Adipocyte (in vitro differentiated cells): ENCODE data around the gene KCTD7.
"Not testable (repeated sequence)": the region's sequence is repeated elsewhere in the genome, so short reads cannot be mapped to it uniquely, and the experiment has no call there.

ENCODE experiments used
- DNase-seq: peaks from one replicate; pipeline ENCODE4 v3.0.0-alpha.2; 2015; ENCODE audit warnings: low read depth
- H3K27me3 ChIP-seq: replicated peaks from 2 replicates; pipeline ENCODE4 v1.7.0; 2013; ENCODE audit warnings: mild to moderate bottlenecking, low read length, moderate library complexity; ENCODE audit not compliant: control insufficient read depth, insufficient read depth
- H3K36me3 ChIP-seq: 2 replicates; pipeline ENCODE4 v1.7.0; 2013; ENCODE audit warnings: low read length, mild to moderate bottlenecking, moderate library complexity; ENCODE audit not compliant: control insufficient read depth, insufficient read depth, severe bottlenecking
- H3K4me1 ChIP-seq: 2 replicates; pipeline ENCODE4 v1.7.0; 2013; ENCODE audit warnings: mild to moderate bottlenecking, low read length, moderate library complexity; ENCODE audit not compliant: control insufficient read depth, insufficient read depth
- H3K4me3 ChIP-seq: 2 replicates; pipeline ENCODE4 v1.7.0; 2013; ENCODE audit warnings: mild to moderate bottlenecking, low read length, moderate library complexity
- H3K9ac ChIP-seq: 2 replicates; pipeline ENCODE4 v1.7.0; 2013; ENCODE audit warnings: mild to moderate bottlenecking, low read length, moderate library complexity
- H3K9me3 ChIP-seq: 2 replicates; pipeline ENCODE4 v1.7.0; 2013; ENCODE audit warnings: mild to moderate bottlenecking, low read length, moderate library complexity; ENCODE audit not compliant: control insufficient read depth

Gene KCTD7

DNA sequence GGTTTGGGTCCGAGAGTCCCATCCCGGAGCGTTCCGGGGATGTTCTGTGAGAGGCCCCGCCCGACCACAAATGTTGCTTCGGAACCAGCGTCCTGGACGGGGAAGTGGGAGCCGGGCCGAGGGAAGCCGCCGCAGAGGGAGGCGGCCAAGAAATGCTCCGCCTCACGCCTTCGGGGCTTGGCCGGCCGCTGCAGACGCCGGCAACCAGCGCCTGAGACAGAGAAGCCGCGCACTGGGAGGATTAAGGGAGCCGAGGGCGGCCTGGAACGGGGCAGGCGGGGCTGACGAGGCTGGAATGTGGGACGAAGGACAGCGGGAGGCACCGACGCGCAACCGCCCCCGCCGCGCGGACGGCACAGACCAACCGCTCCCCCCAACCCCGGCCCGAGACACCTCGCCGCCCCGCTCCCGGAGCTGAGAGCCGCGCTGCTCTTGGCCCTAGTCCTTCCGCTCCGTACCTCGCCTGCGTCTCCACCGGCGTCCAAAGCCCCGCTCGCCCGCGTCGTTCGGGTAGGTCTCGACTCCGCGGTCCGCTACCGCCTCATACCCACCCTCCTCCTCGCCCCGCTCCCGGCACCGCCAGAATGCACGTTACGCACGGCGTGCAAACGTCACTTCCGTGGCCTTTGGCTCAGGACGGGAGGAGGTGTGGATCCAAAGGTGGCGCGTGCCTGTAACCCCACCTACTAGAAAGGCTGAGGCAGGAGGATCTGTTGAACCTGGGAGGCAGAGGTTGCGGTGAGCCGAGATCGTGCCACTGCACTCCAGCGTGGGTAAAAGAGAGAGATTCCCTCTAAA lies 36.7 kb upstream of the KCTD7 start:
- peak overlapping the region; percentile 85 for H3K4me3 ChIP-seq
- peaks cover 3% of the 10 kb centered on the region for H3K36me3 ChIP-seq
- no peaks in the 10 kb centered on the region for H3K9me3 ChIP-seq
- DNase-seq = peak; percentile 96
- H3K9ac ChIP-seq = peak overlapping the region; percentile 95
- peaks cover 34% of the 10 kb centered on the region for H3K4me1 ChIP-seq
- no peaks in the 10 kb centered on the region for H3K27me3 ChIP-seq

DNA sequence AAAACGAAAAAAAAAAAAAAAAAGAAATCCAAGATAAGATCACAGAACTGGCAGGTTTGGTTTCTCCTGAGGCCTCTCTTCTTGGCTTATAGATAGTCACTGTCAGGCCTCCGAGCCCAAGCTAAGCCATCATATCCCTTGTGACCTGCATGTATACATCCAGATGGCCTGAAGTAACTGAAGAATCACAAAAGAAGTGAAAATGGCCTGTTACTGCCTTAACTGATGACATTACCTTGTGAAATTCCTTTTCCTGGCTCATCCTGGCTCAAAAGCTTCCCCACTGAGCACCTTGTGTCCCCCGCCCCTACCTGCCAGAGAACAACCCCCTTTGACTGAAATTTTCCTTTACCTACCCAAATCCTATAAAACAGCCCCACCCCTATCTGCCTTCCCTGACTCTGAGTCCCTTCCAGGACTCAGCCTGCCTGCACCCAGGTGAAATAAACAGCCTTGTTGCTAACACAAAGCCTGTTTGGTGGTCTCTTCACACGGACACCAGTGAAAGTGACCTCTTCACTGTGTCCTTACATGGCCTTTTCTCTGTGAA lies 36.0 kb upstream of the KCTD7 start:
- Histone ChIP-seq H3K4me1 (peaks cover 29% of the 10 kb centered on the region), H3K9ac (peak overlapping the region; percentile 95), H3K4me3 (peak overlapping the region; percentile 85)
- not testable (repeated sequence) for H3K9me3 ChIP-seq, DNase-seq, H3K27me3 ChIP-seq, H3K36me3 ChIP-seq

DNA sequence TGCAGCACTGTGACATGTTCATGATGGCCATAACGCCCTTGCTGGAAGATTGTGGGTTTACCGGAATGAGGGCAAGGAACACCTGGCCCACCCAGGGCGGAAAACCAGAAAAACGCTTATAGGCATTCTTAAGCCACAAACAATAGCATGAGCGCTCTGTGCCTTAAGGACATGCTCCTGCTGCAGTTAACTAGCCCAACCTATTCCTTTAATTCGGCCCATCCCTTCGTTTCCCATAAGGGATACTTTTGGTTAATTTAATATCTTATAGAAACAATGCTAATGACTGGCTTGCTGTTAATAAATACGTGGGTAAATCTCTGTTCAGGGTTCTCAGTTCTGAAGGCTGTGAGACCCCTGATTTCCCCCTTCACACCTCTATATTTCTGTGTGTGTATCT lies 34.6 kb upstream of the KCTD7 start:
- peaks cover 19% of the 10 kb centered on the region for H3K4me1 ChIP-seq
- not testable (repeated sequence) for H3K27me3 ChIP-seq, H3K9ac ChIP-seq, H3K9me3 ChIP-seq, DNase-seq, H3K4me3 ChIP-seq, H3K36me3 ChIP-seq

DNA sequence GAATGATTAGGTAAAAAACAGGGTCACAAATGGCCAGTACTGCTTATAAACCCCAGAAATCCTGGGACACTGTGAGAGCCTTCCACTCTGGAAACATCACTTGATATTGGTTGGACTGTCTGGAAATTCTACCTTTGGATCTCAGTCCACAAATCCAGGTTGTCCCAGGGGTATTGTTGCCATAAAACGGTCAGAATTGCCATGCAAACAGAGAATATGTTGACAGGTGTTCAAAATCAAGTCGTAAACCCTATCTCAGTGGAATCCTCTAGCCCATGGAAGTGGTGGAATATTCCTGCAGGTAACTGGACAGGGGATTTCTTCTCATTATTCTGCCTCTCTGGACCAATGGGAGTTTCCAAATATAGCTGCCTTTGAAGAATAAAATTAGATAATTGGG lies 31.2 kb upstream of the KCTD7 start:
- Histone ChIP-seq H3K9ac (no peak overlapping the region), H3K9me3 (no peaks in the 10 kb centered on the region), H3K4me1 (peaks cover 5% of the 10 kb centered on the region), H3K4me3 (no peak overlapping the region), H3K27me3 (no peaks in the 10 kb centered on the region), H3K36me3 (no peaks in the 10 kb centered on the region)
- DNase-seq = no peak

DNA sequence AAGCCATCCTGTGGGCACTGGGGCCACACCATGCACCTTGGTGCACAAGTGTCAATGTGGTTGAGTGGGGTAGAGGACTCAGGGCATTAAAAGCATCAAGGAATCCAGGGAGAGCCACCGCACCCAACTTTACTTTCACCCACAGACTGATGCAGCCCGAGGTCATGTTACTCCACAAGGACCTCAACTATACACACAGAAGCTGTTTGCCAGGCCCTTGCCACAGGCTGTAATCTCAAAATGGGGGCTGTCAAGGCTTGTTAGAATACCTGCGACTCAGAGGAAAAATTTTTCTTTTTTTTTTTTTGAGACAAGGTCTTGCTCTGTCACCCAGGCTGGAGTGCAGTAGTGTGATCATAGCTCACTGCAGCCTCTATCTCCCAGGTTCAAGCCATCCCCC lies 26.5 kb upstream of the KCTD7 start:
- no peak for DNase-seq
- H3K9ac ChIP-seq = no peak overlapping the region
- no peaks in the 10 kb centered on the region for H3K36me3 ChIP-seq

DNA sequence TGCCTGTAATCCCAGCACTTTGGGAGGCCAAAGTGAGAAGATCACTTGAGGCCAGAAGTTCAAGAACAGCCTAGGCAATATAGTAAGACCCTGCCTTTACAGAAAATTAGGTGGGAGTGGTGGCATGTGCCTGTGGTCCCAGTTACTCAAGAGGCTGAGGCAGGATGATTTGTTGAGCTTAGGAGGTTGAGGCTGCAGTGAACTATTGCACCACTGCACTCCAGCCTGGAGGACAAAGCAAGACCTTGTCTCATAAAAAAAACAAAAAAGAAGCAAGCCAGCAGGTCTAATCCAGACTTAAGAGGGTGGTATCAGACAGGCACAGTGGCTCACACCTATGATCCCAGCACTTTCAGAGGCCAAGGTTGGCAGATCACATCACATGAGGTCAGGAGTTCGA lies 24.5 kb upstream of the KCTD7 start:
- no peak for DNase-seq
- Histone ChIP-seq H3K4me3 (no peak overlapping the region), H3K9ac (no peak overlapping the region)

More for the DNA sequence above, 26.5 kb upstream of the KCTD7 start:
- H3K27me3 ChIP-seq = no peaks in the 10 kb centered on the region
- H3K4me1 ChIP-seq = peaks cover 3% of the 10 kb centered on the region
- H3K9me3 ChIP-seq = no peaks in the 10 kb centered on the region
- H3K4me3 ChIP-seq = no peak overlapping the region

DNA sequence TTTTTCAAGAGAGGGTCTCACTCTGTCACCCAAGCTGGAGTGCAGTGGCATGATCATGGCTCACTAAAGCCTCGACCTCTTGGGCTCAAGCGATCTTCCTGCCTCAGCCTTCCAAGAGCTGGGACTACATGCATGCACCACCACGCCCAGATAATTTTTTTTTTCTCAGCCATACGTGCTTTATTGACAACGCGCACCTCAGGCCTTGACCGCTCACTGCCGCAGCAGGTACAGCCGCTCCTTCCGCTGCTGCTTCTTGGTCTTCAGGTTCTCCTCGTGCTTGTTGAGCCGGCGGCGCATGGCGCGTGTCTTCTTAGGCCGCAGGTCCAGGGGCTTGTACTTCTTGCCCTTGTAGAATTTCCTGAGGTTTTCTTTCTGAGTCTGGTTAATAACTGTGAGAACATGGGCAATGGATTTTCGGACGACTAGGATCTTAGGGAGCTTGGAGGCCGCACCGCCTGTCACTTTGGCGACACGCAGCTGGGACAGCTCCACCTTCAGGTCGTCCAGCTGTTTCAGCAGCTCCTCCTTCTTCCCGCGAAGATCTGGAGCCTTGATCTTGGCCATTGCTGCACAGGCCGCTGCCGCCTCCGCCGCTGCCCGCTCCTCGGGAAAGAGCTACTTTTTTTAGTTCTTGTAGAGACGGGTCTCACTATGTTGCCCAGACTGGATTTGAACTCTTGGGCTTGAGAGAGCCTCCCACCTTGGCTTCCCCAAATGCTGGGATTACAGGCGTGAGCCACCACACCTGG lies 22.0 kb upstream of the KCTD7 start:
- H3K9me3 ChIP-seq, DNase-seq, H3K4me1 ChIP-seq, H3K36me3 ChIP-seq, H3K27me3 ChIP-seq, H3K9ac ChIP-seq, H3K4me3 ChIP-seq: not testable (repeated sequence)

More for the DNA sequence above, 24.5 kb upstream of the KCTD7 start:
- Histone ChIP-seq H3K27me3 (no peaks in the 10 kb centered on the region), H3K4me1 (peaks cover 9% of the 10 kb centered on the region), H3K36me3 (no peaks in the 10 kb centered on the region), H3K9me3 (no peaks in the 10 kb centered on the region)

DNA sequence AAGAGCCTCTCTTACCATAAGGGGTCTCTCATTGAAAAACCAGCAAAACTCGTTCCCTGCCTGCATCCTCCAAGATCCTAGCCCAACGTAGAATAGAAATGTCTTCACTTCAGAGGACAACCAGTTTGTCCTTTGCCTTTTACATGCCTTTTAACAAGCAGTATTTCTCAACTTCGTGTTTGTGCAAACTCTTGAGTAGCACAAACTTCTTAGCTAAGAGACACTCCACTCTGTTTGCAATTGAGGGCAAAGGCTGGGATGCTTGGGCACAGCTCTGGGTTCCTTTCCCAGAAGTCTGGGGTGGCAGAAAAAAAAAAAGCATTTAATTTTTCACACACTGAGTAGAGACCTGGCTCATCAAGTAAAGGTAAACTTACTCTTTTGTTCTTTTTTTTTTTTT lies 19.5 kb upstream of the KCTD7 start:
- Histone ChIP-seq H3K4me3 (peak overlapping the region; percentile 50), H3K36me3 (no peaks in the 10 kb centered on the region), H3K9ac (peak overlapping the region; percentile 81), H3K4me1 (peaks cover 6% of the 10 kb centered on the region), H3K9me3 (no peaks in the 10 kb centered on the region), H3K27me3 (no peaks in the 10 kb centered on the region)
- DNase-seq = no peak

DNA sequence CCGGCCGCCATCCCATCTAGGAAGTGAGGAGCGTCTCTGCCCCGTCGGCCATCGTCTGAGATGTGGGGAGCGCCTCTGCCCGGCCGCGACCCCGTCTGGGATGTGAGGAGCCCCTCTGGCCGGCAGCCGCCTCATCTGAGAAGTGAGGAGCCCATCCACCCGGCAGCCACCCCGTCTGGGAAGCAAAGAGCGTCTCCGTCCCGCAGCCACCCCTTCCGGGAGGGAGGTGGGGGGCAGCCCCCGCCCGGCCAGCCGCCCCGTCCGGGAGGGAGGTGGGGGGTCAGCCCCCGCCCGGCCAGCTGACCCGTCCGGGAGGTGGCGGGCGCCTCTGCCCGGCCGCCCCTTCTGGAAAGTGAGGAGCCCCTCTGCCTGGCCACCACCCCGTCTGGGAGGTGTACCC lies 14.1 kb upstream of the KCTD7 start:
- not testable (repeated sequence) for DNase-seq, H3K27me3 ChIP-seq, H3K4me3 ChIP-seq, H3K9ac ChIP-seq, H3K4me1 ChIP-seq, H3K36me3 ChIP-seq, H3K9me3 ChIP-seq

DNA sequence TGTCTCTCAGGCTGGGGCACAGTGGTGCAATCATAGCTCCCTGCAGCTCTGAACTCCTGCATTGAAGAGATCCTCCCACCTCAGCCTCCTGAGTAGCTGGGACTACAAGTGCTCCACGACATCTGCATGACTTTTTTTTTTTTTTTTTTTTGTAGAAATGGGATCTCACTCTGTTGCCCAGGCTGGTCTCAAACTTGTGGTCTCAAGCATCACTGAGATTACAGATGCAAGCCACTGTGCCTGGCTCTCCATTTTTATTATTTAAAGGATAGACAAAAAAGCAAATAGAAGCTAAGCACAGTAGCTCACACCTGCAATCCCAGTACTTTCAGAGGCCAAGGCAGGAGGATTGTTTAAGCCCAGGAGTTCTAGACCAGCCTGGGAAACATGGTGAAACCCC lies 13.0 kb upstream of the KCTD7 start:
- no peak overlapping the region for H3K4me3 ChIP-seq
- H3K4me1 ChIP-seq = no peaks in the 10 kb centered on the region
- no peaks in the 10 kb centered on the region for H3K9me3 ChIP-seq
- no peak overlapping the region for H3K9ac ChIP-seq
- no peaks in the 10 kb centered on the region for H3K27me3 ChIP-seq
- DNase-seq = no peak
- H3K36me3 ChIP-seq = no peaks in the 10 kb centered on the region

DNA sequence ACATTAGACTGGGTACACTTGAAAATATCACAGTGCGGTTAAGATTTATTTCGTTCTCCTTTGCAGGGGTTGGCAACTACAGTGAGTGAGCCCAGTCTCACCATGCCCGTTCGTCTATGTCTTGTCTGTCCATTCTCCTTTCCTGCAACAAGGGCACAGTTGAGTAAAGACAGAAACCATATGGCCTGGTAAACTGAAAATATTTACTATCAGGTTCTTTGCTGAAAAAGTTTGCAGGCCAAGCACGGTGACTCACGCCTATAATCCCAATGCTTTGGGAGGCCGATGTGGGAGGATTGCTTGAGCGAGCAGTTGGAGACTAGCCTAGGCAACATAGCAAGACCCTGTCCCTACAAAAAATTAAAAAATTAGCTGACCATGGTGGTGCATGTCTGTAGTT lies 11.4 kb upstream of the KCTD7 start:
- no peaks in the 10 kb centered on the region for H3K27me3 ChIP-seq
- no peaks in the 10 kb centered on the region for H3K36me3 ChIP-seq
- H3K9ac ChIP-seq = no peak overlapping the region
- no peaks in the 10 kb centered on the region for H3K4me1 ChIP-seq
- no peaks in the 10 kb centered on the region for H3K9me3 ChIP-seq
- no peak overlapping the region for H3K4me3 ChIP-seq
- DNase-seq = no peak
